Gastroesophageal sphincter (tissue), 4 donors: Measurements from ENCODE around the gene NDUFA5. TPM values are rescaled to one million over a fixed set of nuclear protein-coding genes. Genes with fewer than 3 reads are reported as not detected.

Experiments used
- ATAC-seq: fragments of 150-250 bp; one replicate; pipeline ENCODE4 v1.9.1; 2016; ENCODE audit warnings: mild to moderate bottlenecking, moderate library complexity
- H3K27ac ChIP-seq, 4 donors: fragments of 200-600 bp; sonication (generic) in 3 of 4; 1 replicate in 3 of 4; 2 replicates in 1 of 4; pipeline ENCODE4 v1.5.1; 2016 to 2019
- H3K27me3 ChIP-seq: fragments of 200-600 bp; sonication (generic); one replicate; pipeline ENCODE4 v1.5.1; 2019
- H3K36me3 ChIP-seq, 2 donors: fragments of 200-600 bp; sonication (generic); one replicate each; pipeline ENCODE4 v1.5.1; 2019; ENCODE audit warnings: control low read depth in 1 of 2
- H3K4me1 ChIP-seq, 3 donors: fragments of 200-600 bp; sonication (generic); 1 replicate in 2 of 3; 2 replicates in 1 of 3; pipeline ENCODE4 v1.5.1; 2016 to 2019; ENCODE audit warnings: control low read depth in 2 of 3
- H3K4me3 ChIP-seq, 2 donors: fragments of 200-600 bp; sonication (generic); one replicate each; pipeline ENCODE4 v1.5.1; 2019; ENCODE audit warnings: mild to moderate bottlenecking in 1 of 2, moderate library complexity in 1 of 2
- H3K9me3 ChIP-seq, 3 donors: fragments of 200-600 bp; sonication (generic); one replicate each; pipeline ENCODE4 v1.5.1; 2017 to 2019; ENCODE audit warnings: control low read depth in 2 of 3
- CTCF ChIP-seq, 4 experiments: fragments of 200-600 bp in 2 of 4; fragments of 450-650 bp in 2 of 4; sonication (generic) in 1 of 4; IDR thresholded peaks; one replicate each; pipeline ENCODE4 v1.5.1; 2017 to 2019; ENCODE audit warnings: antibody characterized with exemption in 4 of 4, mild to moderate bottlenecking in 2 of 4, moderate library complexity in 2 of 4
- EP300 ChIP-seq: sonication (generic); formaldehyde crosslinking; IDR thresholded peaks from one replicate; pipeline ENCODE4 v1.6.1; 2017; ENCODE audit warnings: antibody characterized with exemption, mild to moderate bottlenecking
- POLR2A ChIP-seq, 2 donors: fragments of 450-650 bp; IDR thresholded peaks; one replicate each; pipeline ENCODE4 v1.6.1; 2017; ENCODE audit warnings: antibody characterized with exemption in 2 of 2, mild to moderate bottlenecking in 2 of 2, moderate library complexity in 1 of 2
- POLR2AphosphoS5 ChIP-seq: sonication (generic); formaldehyde crosslinking; IDR thresholded peaks from one replicate; pipeline ENCODE4 v1.6.1; 2017; ENCODE audit warnings: antibody characterized with exemption
- WGBS, 2 donors: methylation state at CpG; one replicate each; pipeline ENCODE4 v1.1.5; 2018; ENCODE audit warnings: low coverage in 1 of 2; 5-methylcytosine and 5-hydroxymethylcytosine counted together
- total RNA-seq, 4 donors: library from RNA; depleted of rRNA; stranded (reverse); fragments of >200 nt; gene quantifications; one replicate each; pipeline ENCODE4 v1.1.0, GENCODE V29; 2016

NDUFA5 gene
- total RNA-seq, 4 donors from 2014 or later, result 65.4 to 172 (median 115) TPM

- Histone ChIP-seq H3K4me1 (peaks cover 0 to 34% (median 0%) of the 10 kb centered on the region in 3 donors), H3K27me3 (no peaks in the 10 kb centered on the region), H3K4me3 (no peak overlapping the region), H3K27ac (no peak overlapping the region), H3K36me3 (peaks cover 0 to 52% of the 10 kb centered on the region in 2 donors), H3K9me3 (no peaks in the 10 kb centered on the region)
- no peak for ATAC-seq
- 29 to 75% methylated on average over 1 of the region's 1 CpG for WGBS, 2 donors
- TF ChIP-seq CTCF (IDR thresholded peaks at IDR 0.05), result no peak
- no peak for TF ChIP-seq POLR2AphosphoS5
- no peak for TF ChIP-seq POLR2A (IDR thresholded peaks at IDR 0.05)
Measured at GRCh38 chr7:123548406-123548805, 9.2 kb downstream of the NDUFA5 start.

GRCh38 chr7:123539871-123540270 is 17.7 kb downstream of the NDUFA5 start:
- Histone ChIP-seq H3K4me3 (no peak overlapping the region), H3K27me3 (no peaks in the 10 kb centered on the region), H3K36me3 (peaks cover 0 to 14% of the 10 kb centered on the region in 2 donors), H3K27ac (peak overlapping the region in 1 of 4 donors; percentile 19), H3K4me1 (peaks cover 0 to 12% (median 0%) of the 10 kb centered on the region in 3 donors), H3K9me3 (no peaks in the 10 kb centered on the region)
- whole genome bisulfite sequencing, 2 donors, result 25 to 31% methylated on average over 1 of the region's 1 CpG
- no peak for ATAC-seq
- TF ChIP-seq CTCF (IDR thresholded peaks at IDR 0.05), result no peak
- no peak for TF ChIP-seq EP300
- no peak for TF ChIP-seq POLR2A (IDR thresholded peaks at IDR 0.05)
- TF ChIP-seq POLR2AphosphoS5, result no peak

GRCh38 chr7:123538897-123539296 is 18.7 kb downstream of the NDUFA5 start:
- Histone ChIP-seq H3K4me3 (no peak overlapping the region), H3K4me1 (peaks cover 0 to 16% (median 0%) of the 10 kb centered on the region in 3 donors), H3K9me3 (no peaks in the 10 kb centered on the region), H3K27ac (peak overlapping the region in 1 of 4 donors; percentile 39), H3K27me3 (no peaks in the 10 kb centered on the region), H3K36me3 (peaks cover 0 to 14% of the 10 kb centered on the region in 2 donors)
- no peak for ATAC-seq
- WGBS, 2 donors, result 100% methylated on average over 1 of the region's 1 CpG; no CpG with 5 or more reads in 1 of the 2 donors
- TF ChIP-seq CTCF (IDR thresholded peaks at IDR 0.05) (no peak), EP300 (no peak), POLR2AphosphoS5 (no peak), POLR2A (IDR thresholded peaks at IDR 0.05) (no peak)

DNA sequence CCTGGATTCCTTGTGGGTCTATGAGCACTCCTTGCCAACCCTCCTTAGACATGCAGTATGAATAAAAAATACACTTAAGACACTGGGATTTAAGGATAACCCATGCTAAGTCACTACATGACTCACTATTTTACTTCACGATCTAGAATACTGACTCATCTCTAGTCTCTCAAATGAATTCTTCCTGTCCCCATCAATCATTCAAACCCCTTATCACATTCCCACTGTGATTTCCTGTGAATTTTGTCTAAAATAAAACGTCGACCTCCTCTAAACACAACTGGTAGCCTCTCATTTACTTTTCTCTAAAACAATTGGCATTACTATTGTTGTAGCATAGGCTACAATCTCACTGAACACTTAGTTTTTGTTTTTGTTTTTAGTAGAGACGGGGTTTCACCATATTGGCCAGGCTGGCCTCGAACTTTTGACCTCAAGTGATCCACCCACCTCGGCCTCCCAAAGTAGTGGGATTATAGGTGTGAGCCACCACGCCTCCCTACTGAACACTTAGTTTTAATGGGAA is 19.4 kb downstream of the NDUFA5 start:
- Histone ChIP-seq H3K4me1 (peaks cover 0 to 23% (median 0%) of the 10 kb centered on the region in 3 donors), H3K9me3 (no peaks in the 10 kb centered on the region), H3K27ac (peak overlapping the region in 2 of 4 donors; percentile 2 to 39), H3K36me3 (peaks cover 0 to 14% of the 10 kb centered on the region in 2 donors), H3K27me3 (no peaks in the 10 kb centered on the region), H3K4me3 (no peak overlapping the region)
- WGBS, 2 donors, result 50 to 70% methylated on average over 5 to 7 of the region's 7 CpGs
- TF ChIP-seq EP300, result no peak
- TF ChIP-seq POLR2AphosphoS5, result no peak
- TF ChIP-seq POLR2A (IDR thresholded peaks at IDR 0.05), result no peak
- TF ChIP-seq CTCF (IDR thresholded peaks at IDR 0.05), result no peak
- no peak for ATAC-seq

GRCh38 chr7:123537026-123537642 is 20.5 kb downstream of the NDUFA5 start:
- 25 to 35% methylated on average over 3 of the region's 3 CpGs for WGBS, 2 donors

More at GRCh38 chr7:123537026-123537642, 20.5 kb downstream of the NDUFA5 start:
- no peak for ATAC-seq
- Histone ChIP-seq H3K4me1 (peaks cover 0 to 27% (median 0%) of the 10 kb centered on the region in 3 donors), H3K36me3 (peaks cover 0 to 14% of the 10 kb centered on the region in 2 donors), H3K27ac (peak overlapping the region in 1 of 4 donors; percentile 94), H3K4me3 (no peak overlapping the region), H3K27me3 (no peaks in the 10 kb centered on the region), H3K9me3 (no peaks in the 10 kb centered on the region)
- TF ChIP-seq POLR2AphosphoS5, result no peak
- TF ChIP-seq POLR2A (IDR thresholded peaks at IDR 0.05), result no peak
- peak; percentile 48 to 64 (median 55) for TF ChIP-seq CTCF (IDR thresholded peaks at IDR 0.05)
